GM06990 (cell line): ENCODE measurements around the gene PLXNA2.

Experiments
- DNase-seq: peaks from one replicate; pipeline ENCODE4 v3.0.0-alpha.2; 2011; ENCODE audit not compliant: insufficient read length; ENCODE audit errors: extremely low read depth
- H3K27me3 ChIP-seq: replicated peaks from 2 replicates; pipeline ENCODE4 v1.6.0; 2011; ENCODE audit warnings: low read length; ENCODE audit not compliant: control insufficient read depth, insufficient read depth
- H3K36me3 ChIP-seq: 2 replicates; pipeline ENCODE4 v1.5.1; 2011; ENCODE audit warnings: low read length; ENCODE audit not compliant: control insufficient read depth, insufficient read depth
- H3K4me3 ChIP-seq: replicated peaks from 2 replicates; pipeline ENCODE4 v1.5.1; 2011; ENCODE audit warnings: low read depth, mild to moderate bottlenecking, control low read depth, low read length
- TF ChIP-seq, protein P1 (sequence below): IDR thresholded peaks from 2 replicates; pipeline ENCODE4 v1.5.1; 2011; ENCODE audit warnings: low read length, control low read depth, mild to moderate bottlenecking, inconsistent platforms; ENCODE audit not compliant: insufficient read depth, poor library complexity, severe bottlenecking

PLXNA2 gene

DNA sequence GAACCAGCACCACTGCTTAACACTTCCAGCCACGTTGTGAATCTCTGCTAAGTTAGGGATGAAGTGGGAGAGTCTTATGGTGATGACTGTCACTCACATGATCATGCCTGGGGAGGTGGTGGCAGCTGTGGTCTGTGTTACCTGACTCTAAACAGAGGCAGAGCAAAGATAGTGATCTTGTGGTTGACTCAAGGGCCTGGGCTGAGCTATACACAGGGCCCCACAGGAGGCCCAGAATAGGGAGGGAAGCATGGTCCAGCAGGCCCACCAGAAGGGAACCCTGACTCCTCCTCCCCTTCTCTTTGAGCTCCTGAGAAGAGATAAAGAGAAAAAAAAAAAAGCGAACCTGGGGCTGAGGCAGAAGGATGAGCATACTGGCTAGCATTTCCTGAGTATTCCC is 55.0 kb downstream of the PLXNA2 start:
- H3K36me3 ChIP-seq = no peaks in the 10 kb centered on the region
- TF ChIP-seq, protein P1, sequence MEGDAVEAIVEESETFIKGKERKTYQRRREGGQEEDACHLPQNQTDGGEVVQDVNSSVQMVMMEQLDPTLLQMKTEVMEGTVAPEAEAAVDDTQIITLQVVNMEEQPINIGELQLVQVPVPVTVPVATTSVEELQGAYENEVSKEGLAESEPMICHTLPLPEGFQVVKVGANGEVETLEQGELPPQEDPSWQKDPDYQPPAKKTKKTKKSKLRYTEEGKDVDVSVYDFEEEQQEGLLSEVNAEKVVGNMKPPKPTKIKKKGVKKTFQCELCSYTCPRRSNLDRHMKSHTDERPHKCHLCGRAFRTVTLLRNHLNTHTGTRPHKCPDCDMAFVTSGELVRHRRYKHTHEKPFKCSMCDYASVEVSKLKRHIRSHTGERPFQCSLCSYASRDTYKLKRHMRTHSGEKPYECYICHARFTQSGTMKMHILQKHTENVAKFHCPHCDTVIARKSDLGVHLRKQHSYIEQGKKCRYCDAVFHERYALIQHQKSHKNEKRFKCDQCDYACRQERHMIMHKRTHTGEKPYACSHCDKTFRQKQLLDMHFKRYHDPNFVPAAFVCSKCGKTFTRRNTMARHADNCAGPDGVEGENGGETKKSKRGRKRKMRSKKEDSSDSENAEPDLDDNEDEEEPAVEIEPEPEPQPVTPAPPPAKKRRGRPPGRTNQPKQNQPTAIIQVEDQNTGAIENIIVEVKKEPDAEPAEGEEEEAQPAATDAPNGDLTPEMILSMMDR = no peak
- DNase-seq = peak; percentile 43
- H3K27me3 ChIP-seq = no peaks in the 10 kb centered on the region
- H3K4me3 ChIP-seq = no peak overlapping the region

DNA sequence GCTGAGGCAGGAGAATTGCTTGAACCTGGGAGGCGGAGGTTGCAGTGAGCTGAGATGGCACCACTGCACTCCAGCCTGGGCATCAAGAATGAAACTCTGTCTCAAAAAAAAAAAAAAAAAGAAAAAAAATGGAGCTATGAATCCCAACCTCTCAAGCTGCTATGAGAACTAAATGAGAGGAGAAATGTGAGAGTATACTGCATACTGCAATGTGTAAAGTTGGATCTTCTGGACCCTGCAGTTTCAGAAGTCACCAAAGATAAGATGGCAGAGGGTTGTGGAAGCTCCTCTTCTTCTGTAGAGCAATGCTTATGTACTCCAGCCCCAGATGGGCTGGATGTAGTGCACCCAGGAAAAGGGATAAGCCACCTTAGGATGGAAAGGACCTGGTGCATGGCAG is 55.6 kb downstream of the PLXNA2 start:
- TF ChIP-seq, protein P1 = no peak
- no peak for DNase-seq
- Histone ChIP-seq H3K36me3 (no peaks in the 10 kb centered on the region), H3K27me3 (no peaks in the 10 kb centered on the region), H3K4me3 (no peak overlapping the region)

DNA sequence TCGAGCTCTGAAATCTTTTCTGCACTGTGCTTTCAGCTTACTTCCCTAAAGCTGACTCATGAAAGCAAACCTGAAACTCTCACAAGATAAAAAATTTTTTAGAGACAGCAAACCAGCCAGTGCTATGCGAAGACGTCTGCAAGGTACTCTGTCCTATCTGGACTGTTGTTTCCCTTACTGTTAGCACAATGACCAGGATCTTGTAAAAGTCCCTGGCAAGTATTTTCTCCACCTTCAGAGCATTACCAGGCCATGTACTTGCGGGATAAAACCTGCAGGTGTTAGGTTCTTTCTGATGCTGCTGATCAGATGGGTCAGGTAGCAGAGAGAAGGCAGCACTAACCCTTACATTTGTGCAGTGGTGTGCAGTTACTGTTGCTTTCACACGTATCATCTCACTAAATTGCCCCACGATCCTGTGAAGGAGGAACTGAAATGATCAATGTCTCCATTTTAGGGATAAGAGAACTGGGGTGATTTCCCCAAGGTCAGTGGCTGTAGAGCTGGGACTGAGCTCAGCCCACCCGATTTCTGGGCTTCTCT is 56.6 kb downstream of the PLXNA2 start:
- TF ChIP-seq, protein P1 = no peak
- no peaks in the 10 kb centered on the region for H3K36me3 ChIP-seq
- H3K27me3 ChIP-seq = no peaks in the 10 kb centered on the region
- peak overlapping the region; percentile 12; the same call in 1 of the 2 replicates for H3K4me3 ChIP-seq
- DNase-seq = peak; percentile 51

DNA sequence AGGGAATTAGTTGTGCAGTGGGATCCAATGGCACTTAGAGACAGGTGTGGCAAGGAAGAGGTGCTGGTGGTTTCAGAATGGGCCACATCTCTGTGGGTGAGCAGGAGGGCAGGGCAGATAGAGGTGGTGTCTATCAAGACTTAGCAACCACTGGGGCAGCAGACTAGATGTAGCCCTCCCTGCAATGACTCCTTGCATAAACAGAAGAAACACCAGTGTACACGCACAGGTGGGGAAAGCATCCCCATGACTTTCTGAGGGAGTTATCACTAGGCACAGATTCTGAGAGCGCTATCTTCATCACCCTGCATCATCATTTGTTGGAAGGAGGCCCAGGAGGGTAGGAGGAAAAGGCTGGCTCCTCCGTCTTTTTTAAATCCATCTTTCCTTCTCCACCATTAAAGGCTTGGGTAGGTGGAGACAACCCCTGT is 58.4 kb downstream of the PLXNA2 start:
- no peak overlapping the region for H3K4me3 ChIP-seq
- TF ChIP-seq, protein P1 = no peak
- H3K27me3 ChIP-seq = no peaks in the 10 kb centered on the region
- no peaks in the 10 kb centered on the region for H3K36me3 ChIP-seq
- DNase-seq = no peak

DNA sequence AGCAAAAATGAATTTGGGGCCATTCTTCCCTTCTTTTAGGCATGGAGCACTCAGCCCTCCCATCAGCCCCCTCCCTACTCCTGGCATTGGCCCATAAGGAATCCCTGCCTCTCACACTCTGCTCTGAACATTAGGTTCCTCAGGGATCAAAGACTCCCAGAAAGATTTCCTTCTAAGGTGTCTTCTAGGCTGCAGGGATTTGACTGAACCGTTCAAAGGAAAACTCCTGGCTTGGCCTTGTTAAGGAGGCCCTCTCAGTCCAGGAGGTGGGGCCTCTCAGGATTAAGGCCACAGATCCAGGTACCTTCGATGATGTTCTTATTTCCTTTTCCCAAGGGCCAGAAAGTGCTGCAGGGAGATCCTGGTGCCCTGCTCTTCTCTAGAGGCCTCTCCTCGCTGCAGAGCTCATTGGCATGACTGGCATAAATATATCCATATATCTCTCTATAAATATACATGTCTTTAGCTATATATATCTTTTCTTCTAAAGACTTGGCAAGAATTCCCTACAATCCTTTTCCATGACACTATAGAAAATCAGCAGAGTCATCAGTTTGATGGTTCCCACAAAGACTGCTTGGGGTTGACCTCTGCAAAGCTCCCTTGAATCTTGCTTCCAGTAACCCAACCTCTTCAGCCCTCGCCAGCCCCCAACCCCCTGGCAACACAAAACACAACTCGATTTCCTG is 59.1 kb downstream of the PLXNA2 start:
- no peaks in the 10 kb centered on the region for H3K36me3 ChIP-seq
- no peak for DNase-seq
- no peak overlapping the region for H3K4me3 ChIP-seq
- TF ChIP-seq, protein P1 = no peak
- no peaks in the 10 kb centered on the region for H3K27me3 ChIP-seq
